Bone marrow (tissue), 2 donors: ENCODE data around the gene FAM98B.

Experiments used
- DNase-seq, 2 donors: peaks; one replicate each; lab custom pipeline; 2025; lab: John Stamatoyannopoulos, UW

The FAM98B gene

GRCh38 chr15:38508647-38509046 is 54.7 kb downstream of the FAM98B start:
- DNase-seq, result no peak

- no peak for DNase-seq
Measured at GRCh38 chr15:38509152-38509551, 55.2 kb downstream of the FAM98B start.

- no peak for DNase-seq
Measured at GRCh38 chr15:38512901-38513300, 59.0 kb downstream of the FAM98B start.

- no peak for DNase-seq
Measured at GRCh38 chr15:38514601-38515000, 60.7 kb downstream of the FAM98B start.

- DNase-seq, result no peak
Measured at GRCh38 chr15:38516626-38517025, 62.7 kb downstream of the FAM98B start.

- DNase-seq, result no peak
Measured at GRCh38 chr15:38517312-38517975, 63.5 kb downstream of the FAM98B start.

GRCh38 chr15:38518084-38518483 is 64.2 kb downstream of the FAM98B start:
- DNase-seq, result no peak

- DNase-seq, result no peak
Measured at GRCh38 chr15:38520035-38520434, 66.1 kb downstream of the FAM98B start.

- DNase-seq, result no peak
Measured at GRCh38 chr15:38521316-38521715, 67.4 kb downstream of the FAM98B start.

- no peak for DNase-seq
Measured at GRCh38 chr15:38522922-38523321, 69.0 kb downstream of the FAM98B start.

GRCh38 chr15:38524156-38524555 is 70.2 kb downstream of the FAM98B start:
- DNase-seq, result no peak

GRCh38 chr15:38525489-38525888 is 71.6 kb downstream of the FAM98B start:
- no peak for DNase-seq

- DNase-seq, result no peak
Measured at GRCh38 chr15:38526158-38526557, 72.2 kb downstream of the FAM98B start.

- DNase-seq, result no peak
Measured at GRCh38 chr15:38528294-38528693, 74.4 kb downstream of the FAM98B start.

GRCh38 chr15:38530113-38530512 is 76.2 kb downstream of the FAM98B start:
- DNase-seq, result no peak

GRCh38 chr15:38531509-38531908 is 77.6 kb downstream of the FAM98B start:
- DNase-seq, result no peak

GRCh38 chr15:38532728-38533127 is 78.8 kb downstream of the FAM98B start:
- DNase-seq, result no peak

GRCh38 chr15:38533416-38533915 is 79.5 kb downstream of the FAM98B start:
- no peak for DNase-seq

- no peak for DNase-seq
Measured at GRCh38 chr15:38533926-38534325, 80.0 kb downstream of the FAM98B start.

GRCh38 chr15:38534691-38535090 is 80.8 kb downstream of the FAM98B start:
- DNase-seq, result no peak

- DNase-seq, result no peak
Measured at GRCh38 chr15:38535491-38536200, 81.7 kb downstream of the FAM98B start.

- no peak for DNase-seq
Measured at GRCh38 chr15:38536201-38536676, 82.3 kb downstream of the FAM98B start.
